ENCODE results near the gene PARP11.

- TF ChIP-seq, protein P1, sequence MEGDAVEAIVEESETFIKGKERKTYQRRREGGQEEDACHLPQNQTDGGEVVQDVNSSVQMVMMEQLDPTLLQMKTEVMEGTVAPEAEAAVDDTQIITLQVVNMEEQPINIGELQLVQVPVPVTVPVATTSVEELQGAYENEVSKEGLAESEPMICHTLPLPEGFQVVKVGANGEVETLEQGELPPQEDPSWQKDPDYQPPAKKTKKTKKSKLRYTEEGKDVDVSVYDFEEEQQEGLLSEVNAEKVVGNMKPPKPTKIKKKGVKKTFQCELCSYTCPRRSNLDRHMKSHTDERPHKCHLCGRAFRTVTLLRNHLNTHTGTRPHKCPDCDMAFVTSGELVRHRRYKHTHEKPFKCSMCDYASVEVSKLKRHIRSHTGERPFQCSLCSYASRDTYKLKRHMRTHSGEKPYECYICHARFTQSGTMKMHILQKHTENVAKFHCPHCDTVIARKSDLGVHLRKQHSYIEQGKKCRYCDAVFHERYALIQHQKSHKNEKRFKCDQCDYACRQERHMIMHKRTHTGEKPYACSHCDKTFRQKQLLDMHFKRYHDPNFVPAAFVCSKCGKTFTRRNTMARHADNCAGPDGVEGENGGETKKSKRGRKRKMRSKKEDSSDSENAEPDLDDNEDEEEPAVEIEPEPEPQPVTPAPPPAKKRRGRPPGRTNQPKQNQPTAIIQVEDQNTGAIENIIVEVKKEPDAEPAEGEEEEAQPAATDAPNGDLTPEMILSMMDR (IDR thresholded peaks at IDR 0.05): no peak
- TF ChIP-seq POLR2A (IDR thresholded peaks at IDR 0.05): no peak
Measured at GRCh38 chr12:3809357-3810015, 63.7 kb downstream of the PARP11 start.
